SIG-M5 treated with dmso at 0.1 percent for 504 hours (cell line): ENCODE measurements around the gene SYTL3.
"Not testable (repeated sequence)": the region's sequence is repeated elsewhere in the genome, so short reads cannot be mapped to it uniquely, and the experiment has no call there.

ENCODE experiments used
- DNase-seq: peaks from one replicate; lab custom pipeline; 2025; ENCODE audit not compliant: unreplicated experiment; lab: John Stamatoyannopoulos, UW

The SYTL3 gene

DNA sequence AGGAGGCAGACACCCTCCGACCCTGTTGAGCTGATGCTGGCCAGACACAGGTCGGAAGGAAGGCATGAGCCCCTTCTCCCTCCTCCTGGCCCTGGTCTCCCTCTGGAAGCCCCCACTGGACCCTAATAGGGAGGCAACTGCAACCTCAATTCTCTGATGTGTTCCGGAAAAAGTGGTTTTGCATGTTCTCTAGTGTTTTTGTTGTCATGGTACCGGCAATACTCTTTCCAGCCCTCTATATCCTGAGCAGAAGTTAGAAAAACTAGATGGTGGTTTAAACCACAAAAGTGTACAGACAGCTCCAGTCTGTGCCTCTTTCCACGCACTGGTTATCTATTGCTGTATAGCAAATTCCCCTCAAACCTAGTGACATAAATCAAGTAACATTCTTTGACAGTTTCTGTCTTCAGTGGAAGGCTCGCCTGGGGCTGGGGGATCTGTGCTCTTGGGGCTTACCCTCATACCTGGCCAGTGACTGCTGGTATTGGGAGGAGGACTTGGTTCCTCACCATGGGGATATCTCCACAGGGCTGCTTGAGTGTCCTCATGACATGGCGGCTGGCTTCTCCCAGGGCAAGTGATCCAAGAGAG is 37.0 kb downstream of the SYTL3 start:
- DNase-seq, result peak; percentile 16

DNA sequence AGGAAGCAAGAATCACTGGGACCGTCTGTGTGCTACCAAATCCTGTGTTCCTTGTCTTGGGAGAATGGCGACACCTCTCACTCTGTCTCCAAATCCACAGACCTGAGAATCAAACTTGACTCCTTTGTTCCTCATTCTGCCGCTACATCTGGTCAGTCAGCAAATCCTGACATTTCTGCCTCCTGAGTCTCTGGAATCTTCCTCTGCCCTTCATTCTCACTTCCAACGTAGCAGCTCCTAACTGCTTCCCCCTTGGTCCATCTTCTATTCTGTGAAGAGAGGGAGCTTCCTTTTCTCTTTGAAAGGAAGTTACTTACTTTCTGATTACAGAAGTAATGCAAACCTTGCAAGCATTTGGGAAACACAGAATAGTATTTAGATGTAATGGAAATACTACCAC is 37.7 kb downstream of the SYTL3 start:
- DNase-seq, result no peak

DNA sequence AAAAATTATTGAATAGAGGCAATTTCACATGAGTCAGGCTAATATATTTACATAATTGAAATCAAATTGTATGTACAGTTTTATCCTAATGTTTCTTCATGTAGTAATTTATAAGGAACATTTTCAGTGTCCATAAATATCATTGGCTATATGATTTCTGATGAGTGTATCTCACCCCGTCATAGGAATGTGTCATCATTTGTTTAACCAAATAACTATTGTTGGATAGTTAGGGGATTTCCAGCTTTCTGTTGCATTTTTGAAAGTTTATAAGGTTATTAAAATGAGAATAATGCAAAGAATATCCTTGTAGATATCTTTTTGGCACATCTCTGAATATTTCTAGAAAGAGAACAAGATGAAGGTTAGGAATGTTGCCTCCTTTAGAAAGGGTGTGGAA is 39.0 kb downstream of the SYTL3 start:
- DNase-seq, result no peak

DNA sequence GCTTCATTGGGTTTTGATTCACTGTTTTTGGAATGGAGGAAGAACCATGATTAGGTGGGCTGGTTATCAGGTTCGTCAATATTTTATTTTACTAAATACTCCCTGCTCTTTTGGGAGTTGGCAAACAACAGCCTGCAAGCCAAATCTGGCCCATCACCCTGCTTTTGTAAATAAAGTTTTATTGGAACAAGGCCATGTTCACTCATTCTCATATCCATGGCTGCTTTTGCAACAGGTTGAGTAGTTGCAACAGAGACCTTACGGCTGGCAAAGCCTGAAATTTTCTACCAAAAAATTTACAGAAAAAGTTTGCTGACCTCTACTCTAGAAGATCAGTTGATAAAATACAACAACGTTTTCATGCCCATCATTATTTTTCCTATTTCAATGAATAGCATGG is 45.1 kb downstream of the SYTL3 start:
- DNase-seq, result no peak

DNA sequence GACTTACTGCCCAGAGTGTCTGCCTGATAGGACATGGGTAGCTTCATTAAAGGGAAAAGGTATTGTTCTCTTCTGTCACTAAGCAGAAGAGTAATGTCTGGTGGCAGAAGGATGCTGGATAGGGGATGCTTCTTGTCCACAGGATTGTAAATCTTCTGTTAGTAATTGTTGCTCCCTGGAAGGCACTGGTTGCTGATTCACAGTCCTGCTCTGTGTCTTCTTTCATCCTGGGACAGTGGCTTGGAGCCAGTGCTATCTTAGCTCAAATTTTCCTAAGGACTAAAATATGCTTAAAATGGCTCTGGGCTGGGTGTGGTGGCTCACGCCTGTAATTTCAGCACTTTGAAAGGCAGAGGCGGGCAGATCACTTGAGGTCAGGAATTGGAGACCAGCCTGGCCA is 48.0 kb downstream of the SYTL3 start:
- no peak for DNase-seq

DNA sequence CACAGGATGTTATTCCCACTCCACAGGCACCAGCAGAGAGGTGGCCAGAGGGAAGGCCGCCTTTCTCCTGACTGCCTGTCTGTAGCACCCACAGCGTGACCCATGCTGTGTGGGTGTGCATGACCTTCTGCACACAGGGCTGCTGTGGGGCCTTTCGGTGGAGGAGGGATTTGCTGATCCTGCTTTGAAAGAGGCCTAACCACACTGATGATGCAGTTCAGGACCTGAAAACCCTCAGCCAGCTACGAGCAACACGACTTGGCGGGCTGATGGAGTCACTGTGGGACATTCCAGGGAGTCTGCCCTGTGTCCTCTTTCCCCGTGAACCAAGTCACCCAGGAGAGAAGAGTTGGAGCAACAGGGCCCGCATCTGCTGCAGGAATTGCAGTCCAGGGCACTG is 49.1 kb downstream of the SYTL3 start:
- DNase-seq, result no peak

DNA sequence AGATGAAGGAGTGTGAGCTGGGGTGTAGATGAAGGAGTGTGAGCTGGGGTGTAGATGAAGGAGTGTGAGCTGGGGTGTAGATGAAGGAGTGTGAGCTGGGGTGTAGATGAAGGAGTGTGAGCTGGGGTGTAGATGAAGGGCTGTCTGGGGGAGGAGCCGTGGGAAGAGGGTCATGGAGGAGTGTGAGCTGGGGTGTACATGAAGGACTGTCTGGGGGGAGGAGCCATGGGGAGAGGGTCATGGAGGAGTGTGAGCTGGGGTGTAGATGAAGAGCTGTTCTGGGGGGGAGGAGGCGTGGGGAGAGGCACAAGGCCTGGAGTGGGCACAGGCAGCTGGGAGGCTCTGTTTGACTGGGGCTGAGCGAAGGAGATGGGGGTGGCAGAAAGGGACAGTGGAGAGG is 51.4 kb downstream of the SYTL3 start:
- DNase-seq, result not testable (repeated sequence)

DNA sequence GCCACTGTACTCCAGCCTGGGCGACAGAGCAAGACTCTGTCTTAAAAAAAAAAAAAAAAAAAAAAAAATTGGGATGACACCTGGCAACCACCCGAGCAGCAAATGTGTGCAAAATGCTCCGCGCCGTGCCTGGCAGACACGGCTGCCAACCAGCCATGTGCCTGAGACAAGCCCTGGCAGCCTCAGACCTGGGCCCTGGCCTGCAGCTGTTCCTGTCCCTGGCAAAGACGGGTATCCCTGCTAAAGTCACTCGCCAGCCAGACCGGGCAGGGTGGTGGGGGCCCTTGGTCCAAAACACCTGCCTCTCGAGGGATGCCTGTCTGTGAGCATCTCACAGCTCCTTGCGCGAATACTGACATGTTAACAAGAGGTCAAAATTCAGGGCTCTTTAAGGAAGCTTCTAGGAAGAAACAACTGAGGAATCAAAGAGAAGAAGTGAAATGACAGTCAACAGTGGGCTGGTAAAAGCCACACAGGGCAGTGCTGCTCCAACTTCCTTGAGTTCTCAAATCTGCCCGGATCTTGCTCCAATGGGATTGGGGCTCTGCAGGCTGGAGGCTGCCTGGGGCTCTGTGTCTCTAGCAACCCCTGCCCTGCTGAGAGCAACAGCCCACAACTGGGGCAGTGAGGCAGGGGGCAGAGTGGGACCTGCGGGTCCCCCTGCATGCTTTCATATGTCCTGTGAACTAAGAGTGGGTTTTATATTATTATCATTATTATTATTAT is 53.4 kb downstream of the SYTL3 start:
- DNase-seq, result no peak

DNA sequence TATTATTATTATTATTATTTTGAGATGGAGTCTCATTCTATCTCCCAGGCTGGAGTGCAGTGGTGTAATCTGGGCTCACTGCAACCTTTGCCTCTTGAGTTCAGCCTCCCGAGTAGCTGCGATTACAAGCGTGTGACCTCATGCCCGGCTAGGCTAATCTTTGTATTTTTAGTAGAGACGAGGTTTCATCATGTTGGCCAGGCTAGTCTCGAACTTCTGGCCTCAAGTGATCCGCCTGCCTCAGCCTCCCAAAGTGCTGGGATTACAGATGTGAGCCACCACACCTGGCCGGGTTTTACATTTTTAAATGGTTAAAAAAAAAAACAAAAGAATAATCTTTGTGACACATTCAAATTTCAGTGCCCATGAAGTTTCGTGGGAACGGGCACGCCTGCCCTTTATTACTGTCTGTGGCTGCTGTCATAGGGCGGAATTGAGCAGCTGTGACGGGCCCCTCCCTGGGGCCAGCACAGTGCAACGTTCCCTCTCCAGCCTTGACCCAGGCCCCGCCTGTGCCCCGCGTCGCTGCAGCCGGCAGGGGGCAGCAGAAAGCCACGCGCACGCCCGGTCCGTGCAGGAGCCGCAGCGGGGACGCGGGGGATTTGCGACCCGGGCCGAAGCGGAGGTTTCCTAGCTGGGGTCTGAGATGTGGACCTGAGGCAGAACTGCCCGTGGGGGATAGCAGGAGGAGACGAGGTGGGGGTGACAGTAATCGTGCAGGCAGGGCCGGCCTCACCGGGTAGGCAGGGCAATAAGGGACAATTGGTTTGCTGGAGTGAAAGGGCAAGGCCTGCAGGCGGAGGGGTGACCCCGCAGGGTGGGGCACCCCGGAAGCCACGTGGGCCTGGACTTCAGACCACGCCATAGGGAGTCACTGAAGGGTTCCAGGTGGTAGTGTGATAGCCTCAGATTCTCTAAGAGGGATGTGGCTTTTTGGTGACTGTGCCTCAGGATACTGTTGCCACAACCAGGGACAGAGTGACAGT is 54.3 kb downstream of the SYTL3 start:
- DNase-seq, result peak; percentile 59

DNA sequence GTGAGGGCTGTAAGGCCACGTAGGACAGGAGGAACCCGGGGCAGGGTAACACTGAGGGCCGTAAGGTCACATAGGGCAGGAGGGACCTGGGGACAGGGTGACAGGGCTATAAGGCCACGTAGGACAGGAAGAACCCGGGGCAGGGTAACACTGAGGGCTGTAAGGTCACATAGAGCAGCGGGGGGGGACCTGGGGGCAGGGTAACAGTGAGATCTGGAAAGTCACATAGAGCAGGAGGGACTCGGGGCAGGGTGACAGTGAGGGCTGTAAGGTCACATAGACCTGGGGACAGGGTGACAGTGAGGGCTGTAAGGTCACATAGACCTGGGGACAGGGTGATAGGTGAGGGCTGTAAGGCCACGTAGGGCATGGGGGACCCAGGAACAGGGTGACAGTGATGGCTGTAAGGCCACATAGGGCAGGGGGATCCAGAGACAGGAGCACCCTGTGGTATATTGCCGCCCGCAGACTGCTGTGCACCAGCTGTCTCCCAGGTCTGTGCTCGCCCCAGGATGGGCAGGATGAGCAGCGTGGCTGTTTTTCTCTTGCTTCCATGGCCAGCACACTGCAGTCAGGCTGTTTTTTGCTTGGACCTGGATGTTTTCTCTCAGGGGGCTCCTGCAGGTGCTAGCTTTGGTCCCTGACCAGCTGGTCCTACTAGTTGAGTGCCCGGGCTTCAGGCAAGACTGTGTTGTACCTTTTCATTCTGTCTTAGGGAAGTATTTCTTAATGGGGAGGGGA is 55.7 kb downstream of the SYTL3 start:
- DNase-seq, result no peak

DNA sequence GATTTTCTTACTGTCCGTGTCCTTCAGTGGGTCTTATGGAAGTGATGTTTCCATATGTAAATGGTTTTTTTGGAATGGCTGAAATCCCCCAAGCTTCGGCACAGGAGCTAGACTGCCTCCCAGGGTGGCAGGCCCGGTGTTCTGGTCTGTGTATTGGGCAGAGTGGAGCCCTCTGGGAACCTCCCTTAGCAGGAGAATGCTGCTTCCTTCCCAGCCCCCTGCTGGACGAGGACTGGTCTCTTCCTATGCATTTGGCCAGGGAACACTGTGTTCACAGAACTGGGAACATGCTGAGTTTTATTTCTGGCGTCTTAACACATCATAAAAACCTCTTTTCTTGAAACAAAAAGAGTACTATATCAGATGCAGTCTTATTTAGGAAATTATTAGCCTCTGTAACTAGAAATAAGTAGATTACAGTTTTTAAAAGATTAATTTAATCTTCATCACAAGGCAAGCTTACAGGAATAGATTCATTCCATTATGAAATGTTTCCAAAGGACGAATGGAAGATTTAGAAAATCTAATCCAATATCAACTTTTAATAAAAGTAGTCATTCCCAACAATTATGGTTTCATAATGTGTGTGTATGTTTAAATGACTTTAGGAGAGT is 56.6 kb downstream of the SYTL3 start:
- DNase-seq, result peak; percentile 30

DNA sequence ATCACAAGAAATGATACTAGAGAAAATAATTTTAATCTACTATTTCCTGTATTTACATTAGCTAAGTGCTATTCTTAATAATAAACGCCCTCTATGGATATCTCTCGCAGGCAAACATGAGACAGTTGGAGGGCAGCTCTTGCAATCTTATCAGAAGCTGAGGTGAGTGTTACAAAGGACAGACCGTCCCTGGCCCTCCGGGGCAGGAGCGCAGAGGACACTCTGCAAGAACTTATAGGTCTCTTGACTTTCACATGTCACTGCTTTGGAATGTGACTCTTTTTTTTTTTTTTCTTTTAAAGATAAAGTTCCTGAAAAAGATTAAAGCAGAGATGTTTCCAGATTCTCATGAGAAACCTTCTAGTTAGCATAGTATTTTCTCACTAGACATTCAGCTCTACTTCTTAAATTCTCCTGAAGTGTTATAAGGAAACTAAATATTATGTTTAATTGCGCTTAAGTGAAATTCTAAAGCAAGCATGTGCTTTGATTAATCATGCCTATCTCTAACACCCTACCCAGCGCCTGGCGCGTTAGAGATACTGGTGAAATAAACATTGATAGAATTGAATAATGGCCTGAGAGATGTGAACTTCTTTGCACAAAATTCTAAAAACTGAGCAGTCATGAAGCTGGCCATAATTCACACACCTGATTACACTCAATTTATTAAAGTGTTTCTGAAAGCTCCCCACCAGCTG is 57.4 kb downstream of the SYTL3 start:
- DNase-seq, result no peak

DNA sequence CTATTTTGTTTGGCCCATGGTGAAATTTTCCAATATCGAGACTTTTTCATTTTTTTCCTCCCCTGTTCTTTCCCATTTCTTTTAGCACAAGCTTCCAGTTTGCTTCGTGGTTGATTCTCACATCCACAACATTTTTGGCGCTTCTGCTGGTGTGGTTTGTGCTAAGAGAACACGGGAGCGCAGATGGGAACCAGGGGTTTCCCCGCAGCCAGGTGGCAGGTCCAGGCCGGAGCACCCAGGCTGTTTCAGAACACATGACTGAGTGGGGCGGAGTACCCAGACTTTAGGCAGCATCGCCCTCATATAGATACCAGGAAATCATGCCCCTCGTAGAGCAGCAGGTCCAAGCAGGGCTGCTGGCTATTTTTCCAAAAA is 58.0 kb downstream of the SYTL3 start:
- DNase-seq, result no peak

DNA sequence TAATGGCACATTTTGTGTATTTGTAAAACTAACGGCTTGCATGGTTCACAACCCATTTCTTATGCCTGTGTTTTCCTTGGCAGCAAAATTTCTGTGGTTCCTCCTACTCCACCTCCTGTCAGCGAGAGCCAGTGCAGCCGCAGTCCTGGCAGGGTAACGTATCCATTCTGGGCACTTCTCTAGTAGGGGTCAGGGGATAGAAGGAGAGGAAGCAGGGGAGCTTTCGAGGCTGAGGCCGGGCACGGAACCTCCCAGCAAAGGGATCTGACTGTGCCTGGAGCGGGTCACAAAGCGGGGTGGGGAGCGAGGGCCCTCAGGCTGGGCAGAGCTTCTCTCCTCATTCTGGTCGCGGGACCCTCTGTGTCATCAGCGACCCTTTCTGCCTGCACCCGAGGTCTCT is 58.4 kb downstream of the SYTL3 start:
- no peak for DNase-seq

DNA sequence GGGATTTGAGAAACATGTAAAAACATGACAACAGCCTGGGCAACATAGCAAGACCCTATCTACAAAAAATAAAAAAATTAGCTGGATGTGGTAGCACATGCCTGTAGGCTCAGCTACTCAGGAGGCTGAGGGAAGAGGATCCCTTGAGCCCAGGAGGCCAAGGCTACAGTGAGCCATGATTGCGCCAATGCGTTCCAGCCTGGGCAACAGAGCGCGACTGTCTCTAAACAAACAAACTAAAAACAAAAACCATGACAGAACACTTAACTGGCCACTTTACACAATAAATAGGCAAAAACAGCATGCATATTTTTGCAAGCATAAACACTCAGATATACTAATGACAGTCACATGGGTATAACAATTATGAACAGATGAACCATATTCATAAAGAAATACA is 60.0 kb downstream of the SYTL3 start:
- DNase-seq, result no peak

DNA sequence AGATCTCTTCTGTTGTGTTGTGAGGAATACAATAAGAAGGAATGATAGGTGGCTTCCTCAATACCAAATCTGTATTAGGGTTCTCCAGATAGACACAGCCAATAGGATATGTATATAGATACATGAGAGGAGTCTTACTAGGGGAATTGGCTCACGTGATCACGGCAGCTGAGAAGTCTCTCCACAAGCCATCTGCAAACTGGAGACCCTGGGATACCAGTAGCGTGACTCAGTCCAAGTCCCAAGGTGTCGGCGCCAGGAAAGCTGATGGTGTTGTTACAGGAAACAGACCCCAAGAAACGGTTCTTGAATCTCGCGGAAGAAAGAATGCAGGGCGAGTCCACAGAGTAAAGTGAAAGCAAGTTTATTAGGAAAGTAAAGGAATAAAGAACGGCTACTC is 61.4 kb downstream of the SYTL3 start:
- DNase-seq, result no peak

DNA sequence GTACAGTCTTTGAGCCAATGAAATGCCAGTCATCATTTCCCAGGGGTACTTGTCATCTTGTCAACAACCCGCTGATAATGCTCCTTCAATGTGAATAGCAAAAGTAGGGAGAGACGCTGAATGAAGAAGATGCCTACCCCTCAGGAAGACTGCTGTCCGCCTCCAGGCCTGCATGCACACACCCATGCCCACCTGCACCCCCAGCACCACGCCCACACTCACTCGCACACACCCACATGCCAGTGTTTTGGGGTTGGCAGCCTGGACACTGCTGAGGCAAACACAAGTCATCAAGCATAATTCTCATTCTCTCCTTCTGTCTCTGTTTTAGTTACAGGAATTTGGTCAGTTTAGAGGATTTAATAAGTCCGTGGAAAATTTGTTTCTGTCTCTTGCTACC is 63.6 kb downstream of the SYTL3 start:
- no peak for DNase-seq

DNA sequence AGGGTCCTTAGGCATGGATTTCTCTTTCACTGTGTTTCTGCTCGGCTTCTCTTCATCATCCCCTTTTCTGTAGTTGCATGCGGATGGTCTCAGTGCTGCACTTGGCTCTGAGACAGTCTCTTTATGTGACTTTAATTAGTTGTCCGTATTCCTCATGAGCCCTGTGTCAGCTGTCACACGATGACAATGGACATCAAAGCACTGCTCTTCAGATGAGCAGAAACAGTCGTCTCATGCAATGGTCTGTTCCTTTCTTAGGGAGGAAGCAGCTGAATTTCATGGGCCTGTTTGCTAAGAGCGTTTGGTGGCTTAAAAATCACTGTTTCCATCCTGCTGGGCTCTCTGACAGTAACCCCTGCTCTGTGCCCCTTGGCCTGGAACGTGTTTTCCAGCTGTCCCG is 64.9 kb downstream of the SYTL3 start:
- DNase-seq, result no peak

DNA sequence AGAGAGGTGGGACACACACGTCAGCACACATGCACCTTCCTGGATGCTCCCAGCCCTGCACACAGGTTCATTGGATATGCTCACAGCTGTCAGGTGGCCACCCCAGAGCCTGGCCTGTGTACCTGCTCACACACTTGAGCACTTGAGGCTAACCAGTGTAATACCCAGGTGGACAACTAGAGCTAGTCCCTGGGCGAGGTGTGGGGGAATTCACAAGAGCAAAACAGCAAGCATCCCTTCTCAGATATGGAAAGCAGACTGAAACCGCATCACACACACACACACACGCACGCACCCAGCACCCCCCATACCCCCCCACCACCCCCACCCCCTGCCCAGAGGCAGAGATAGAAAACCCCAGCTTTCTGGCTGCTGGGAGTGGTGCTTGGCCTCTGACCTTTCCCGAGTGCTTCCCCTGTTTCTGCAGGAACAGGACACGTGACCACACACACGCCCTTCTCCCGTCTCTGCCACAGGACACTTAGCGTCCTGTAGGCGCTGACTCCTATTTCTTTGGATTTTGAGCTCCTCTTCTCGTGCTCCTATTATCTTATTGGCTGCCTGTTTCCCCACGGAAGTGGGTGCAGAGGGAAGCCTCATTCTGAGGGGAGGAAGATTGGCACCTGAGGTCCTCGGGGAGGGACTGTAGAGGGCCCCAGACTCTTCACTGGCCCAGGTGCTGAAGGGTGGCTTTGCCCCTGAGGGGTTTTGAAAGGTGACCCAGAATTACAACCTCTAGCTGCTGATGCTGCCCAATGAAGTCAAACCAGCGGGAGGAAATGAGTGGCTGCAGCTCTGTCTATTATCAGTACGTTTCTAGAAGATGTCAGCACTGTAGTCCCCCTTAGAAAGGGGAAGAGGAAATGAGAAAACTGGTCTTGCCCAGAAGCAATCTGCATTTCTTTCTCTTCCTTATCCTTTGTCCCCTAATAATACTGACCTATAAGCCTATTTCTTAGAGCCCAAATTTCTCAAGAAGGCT is 65.8 kb downstream of the SYTL3 start:
- DNase-seq, result peak; percentile 79
